Mesenchymal stem cell (in vitro differentiated cells and primary cell): ENCODE measurements around the gene VAMP1.

Experiments used
- DNase-seq: peaks from one replicate; pipeline ENCODE4 v3.0.0-alpha.2; 2013
- H2AFZ ChIP-seq: one replicate; pipeline ENCODE4 v1.6.1; 2013; ENCODE audit warnings: low read depth, mild to moderate bottlenecking, control low read depth, inconsistent platforms, low read length, moderate library complexity
- H2AK5ac ChIP-seq: 2 replicates; pipeline ENCODE4 v1.6.1; 2013; ENCODE audit warnings: low read length, moderate library complexity, mild to moderate bottlenecking, inconsistent platforms; ENCODE audit not compliant: severe bottlenecking
- H2BK120ac ChIP-seq: one replicate; pipeline ENCODE4 v1.6.1; 2013; ENCODE audit warnings: low read depth, mild to moderate bottlenecking, inconsistent platforms, low read length, moderate library complexity
- H2BK12ac ChIP-seq, 2 experiments: one replicate each; pipeline ENCODE4 v1.6.1; 2013; ENCODE audit warnings: inconsistent platforms in 2 of 2, low read length in 2 of 2, mild to moderate bottlenecking in 2 of 2, moderate library complexity in 2 of 2, control low read depth in 1 of 2
- H2BK15ac ChIP-seq: one replicate; pipeline ENCODE4 v1.6.1; 2013; ENCODE audit warnings: mild to moderate bottlenecking, low read depth, inconsistent platforms; ENCODE audit not compliant: poor library complexity, severe bottlenecking
- H2BK5ac ChIP-seq: 2 replicates; pipeline ENCODE4 v1.6.1; 2013; ENCODE audit warnings: low read depth, mild to moderate bottlenecking, low read length, control low read depth, inconsistent platforms; ENCODE audit not compliant: poor library complexity, severe bottlenecking
- H3K14ac ChIP-seq, 2 experiments: one replicate each; pipeline ENCODE4 v1.6.1; 2013; ENCODE audit warnings: inconsistent platforms in 2 of 2, low read length in 2 of 2, control low read depth in 1 of 2, mild to moderate bottlenecking in 1 of 2, moderate library complexity in 1 of 2
- H3K18ac ChIP-seq, 2 experiments: one replicate each; pipeline ENCODE4 v1.6.1; 2013; ENCODE audit warnings: inconsistent platforms in 2 of 2, low read length in 2 of 2, control low read depth in 1 of 2, low read depth in 1 of 2, mild to moderate bottlenecking in 1 of 2
- H3K23ac ChIP-seq, 2 experiments: one replicate each; pipeline ENCODE4 v1.6.1; 2013; ENCODE audit warnings: inconsistent platforms in 2 of 2, low read length in 2 of 2, mild to moderate bottlenecking in 2 of 2, moderate library complexity in 2 of 2, control low read depth in 1 of 2
- H3K27ac ChIP-seq: 2 replicates; pipeline ENCODE4 v1.5.1; 2013; ENCODE audit warnings: mild to moderate bottlenecking, moderate library complexity, low read length, control low read depth, inconsistent platforms; ENCODE audit not compliant: poor library complexity, severe bottlenecking
- H3K27me3 ChIP-seq, 2 experiments: 2 replicates each; pipeline versions ENCODE4 v1.6.1 to v1.7.0; 2013; ENCODE audit warnings: low read length in 2 of 2, mild to moderate bottlenecking in 2 of 2, moderate library complexity in 2 of 2, control low read depth in 1 of 2, inconsistent platforms in 1 of 2; ENCODE audit not compliant: control insufficient read depth in 1 of 2, insufficient read depth in 1 of 2
- H3K36me3 ChIP-seq, 2 experiments: 2 replicates each; pipeline versions ENCODE4 v1.6.1 to v1.7.0; 2013; ENCODE audit warnings: low read length in 2 of 2, control low read depth in 1 of 2, inconsistent platforms in 1 of 2, low read depth in 1 of 2, mild to moderate bottlenecking in 1 of 2; ENCODE audit not compliant: insufficient read depth in 2 of 2, control insufficient read depth in 1 of 2
- H3K4ac ChIP-seq, 2 experiments: one replicate each; pipeline ENCODE4 v1.6.1; 2013; ENCODE audit warnings: inconsistent platforms in 2 of 2, low read length in 2 of 2, mild to moderate bottlenecking in 2 of 2, moderate library complexity in 2 of 2, control low read depth in 1 of 2, low read depth in 1 of 2
- H3K4me1 ChIP-seq: 2 replicates; pipeline ENCODE4 v1.6.1; 2013; ENCODE audit warnings: low read depth, low read length, control low read depth; ENCODE audit not compliant: control insufficient read depth, insufficient read depth
- H3K4me2 ChIP-seq: 2 replicates; pipeline ENCODE4 v1.6.1; 2013; ENCODE audit warnings: low read length, mild to moderate bottlenecking, inconsistent platforms; ENCODE audit not compliant: poor library complexity, severe bottlenecking
- H3K4me3 ChIP-seq, 2 experiments: 2 replicates each; pipeline versions ENCODE4 v1.5.1 to v1.7.0; 2013; ENCODE audit warnings: low read length in 2 of 2, mild to moderate bottlenecking in 2 of 2, control low read depth in 1 of 2, low read depth in 1 of 2; ENCODE audit not compliant: insufficient read depth in 1 of 2
- H3K79me1 ChIP-seq: replicated peaks from 2 replicates; pipeline ENCODE4 v1.6.1; 2013; ENCODE audit warnings: mild to moderate bottlenecking, control low read depth, low read length, inconsistent platforms; ENCODE audit not compliant: poor library complexity, severe bottlenecking
- H3K9ac ChIP-seq: 2 replicates; pipeline ENCODE4 v1.7.0; 2013; ENCODE audit warnings: mild to moderate bottlenecking, low read length, moderate library complexity
- H3K9me3 ChIP-seq: 2 replicates; pipeline ENCODE4 v1.7.0; 2013; ENCODE audit warnings: mild to moderate bottlenecking, low read length; ENCODE audit not compliant: control insufficient read depth
- H4K8ac ChIP-seq: one replicate; pipeline ENCODE4 v1.6.1; 2013; ENCODE audit warnings: inconsistent platforms, mild to moderate bottlenecking, low read length, moderate library complexity
- H4K91ac ChIP-seq: one replicate; pipeline ENCODE4 v1.6.1; 2013; ENCODE audit warnings: mild to moderate bottlenecking, low read length, inconsistent platforms
- WGBS: methylation state at CpG from one replicate; pipeline ENCODE4 v1.1.7; 2013; ENCODE audit warnings: mixed read lengths; 5-methylcytosine and 5-hydroxymethylcytosine counted together

Gene VAMP1

DNA sequence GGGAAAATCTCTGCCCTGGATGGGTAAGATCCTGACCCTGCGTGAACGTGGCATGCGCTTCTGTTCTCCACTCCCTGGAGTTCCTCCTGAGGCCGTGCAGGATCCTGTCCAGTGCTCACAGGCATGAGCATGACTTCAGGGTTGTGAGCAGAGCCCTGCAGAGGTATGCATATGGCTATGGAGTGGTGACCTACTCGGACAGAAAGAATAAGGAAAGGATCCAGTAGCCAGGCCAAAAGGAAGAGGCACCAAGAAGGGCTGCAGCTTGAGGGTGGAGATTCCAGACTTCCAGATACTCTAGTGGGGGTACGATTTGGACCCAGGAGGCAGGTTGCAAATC lies 46.5 kb downstream of the VAMP1 start:
- Histone ChIP-seq H2BK120ac (no peak overlapping the region), H2BK12ac (peak overlapping the region in 1 of 2 experiments; percentile 7), H3K4me3 (no peak overlapping the region), H2AK5ac (no peak overlapping the region), H3K27me3 (no peaks in the 10 kb centered on the region), H3K18ac (no peak overlapping the region), H4K8ac (no peak overlapping the region), H3K4me1 (peaks cover 3% of the 10 kb centered on the region), H3K36me3 (no peaks in the 10 kb centered on the region), H3K9ac (peak overlapping the region; percentile 41), H3K23ac (no peak overlapping the region), H3K4ac (no peak overlapping the region), H4K91ac (no peak overlapping the region), H3K27ac (no peak overlapping the region), H2AFZ (peak overlapping the region; percentile 30), H2BK5ac (no peak overlapping the region), H3K4me2 (no peak overlapping the region), H3K79me1 (no peaks in the 10 kb centered on the region), H3K14ac (no peak overlapping the region), H2BK15ac (no peak overlapping the region), H3K9me3 (no peaks in the 10 kb centered on the region)
- no peak for DNase-seq
- WGBS: 81% methylated on average over 6 of the region's 6 CpGs

DNA sequence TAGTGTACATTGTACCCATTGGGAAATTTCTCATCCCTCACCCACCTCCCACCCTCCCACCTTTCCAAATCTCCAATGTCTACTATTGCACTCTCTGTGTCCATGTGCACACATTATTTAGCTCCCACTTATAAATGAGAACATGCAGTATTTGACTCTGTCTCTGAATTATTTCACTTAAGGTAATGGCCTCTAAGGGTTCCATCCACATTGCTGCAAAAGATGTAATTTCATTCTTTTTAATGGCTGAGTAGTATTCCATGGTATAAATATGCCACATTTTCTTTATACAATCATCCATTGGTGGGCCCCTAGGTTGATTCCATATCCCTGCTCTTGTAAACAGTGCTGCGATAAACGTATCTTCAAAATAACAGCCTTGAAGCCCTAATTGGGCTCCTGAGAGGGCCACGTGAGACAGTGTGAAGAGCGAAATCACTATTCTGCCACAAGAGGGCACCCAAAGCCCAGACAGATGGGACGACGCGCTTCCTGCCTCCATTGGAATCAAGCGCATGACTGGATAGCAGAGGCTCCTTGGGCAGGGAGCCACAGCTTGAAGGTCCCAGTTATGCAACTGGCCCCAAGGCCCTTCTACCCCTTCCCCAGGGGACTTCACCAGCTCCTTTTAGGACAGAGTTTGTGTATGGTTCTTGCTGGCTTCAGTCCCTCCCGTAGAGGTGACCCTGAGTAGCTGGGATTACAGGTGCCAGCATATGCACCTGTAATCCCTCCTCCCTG lies 47.0 kb downstream of the VAMP1 start:
- peaks cover 4% of the 10 kb centered on the region for H3K4me1 ChIP-seq
- peak overlapping the region; percentile 30 for H2AFZ ChIP-seq
- no peak overlapping the region for H3K14ac ChIP-seq
- H2BK5ac ChIP-seq: no peak overlapping the region
- WGBS: 13% methylated on average over 9 of the region's 9 CpGs
- peak; percentile 92 for DNase-seq
- H4K91ac ChIP-seq: no peak overlapping the region
- no peak overlapping the region for H3K27ac ChIP-seq
- H3K79me1 ChIP-seq: no peaks in the 10 kb centered on the region
- H2AK5ac ChIP-seq: no peak overlapping the region
- H3K4me2 ChIP-seq: no peak overlapping the region
- no peak overlapping the region for H2BK120ac ChIP-seq
- H3K4ac ChIP-seq: no peak overlapping the region
- H3K9me3 ChIP-seq: no peaks in the 10 kb centered on the region
- no peaks in the 10 kb centered on the region for H3K36me3 ChIP-seq
- H4K8ac ChIP-seq: no peak overlapping the region
- no peaks in the 10 kb centered on the region for H3K27me3 ChIP-seq
- H2BK15ac ChIP-seq: no peak overlapping the region
- H3K18ac ChIP-seq: no peak overlapping the region
- peak overlapping the region; percentile 41 for H3K9ac ChIP-seq
- no peak overlapping the region for H3K23ac ChIP-seq
- no peak overlapping the region for H3K4me3 ChIP-seq
- peak overlapping the region in 1 of 2 experiments; percentile 7 for H2BK12ac ChIP-seq

DNA sequence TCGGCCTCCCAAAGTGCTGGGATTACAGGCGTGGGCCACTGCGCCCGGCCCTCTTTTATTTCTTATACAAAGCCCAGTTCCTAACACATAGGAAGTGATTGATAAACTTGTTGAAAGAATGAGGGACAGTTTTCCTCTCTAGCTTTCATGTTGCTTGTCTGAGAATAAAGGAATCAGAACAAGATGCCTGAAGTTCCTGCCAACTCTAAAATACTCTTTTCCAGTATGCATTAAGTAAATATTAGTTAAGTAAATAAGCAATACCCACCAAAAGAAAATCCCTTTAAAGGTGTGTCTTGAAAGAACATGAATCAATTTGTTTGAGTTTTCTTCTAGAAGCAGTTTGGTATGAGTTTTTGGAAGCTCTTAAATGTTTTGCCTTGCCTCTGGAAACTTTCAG lies 50.1 kb downstream of the VAMP1 start:
- Histone ChIP-seq H2AK5ac (no peak overlapping the region), H3K79me1 (no peaks in the 10 kb centered on the region), H3K14ac (no peak overlapping the region), H2BK15ac (no peak overlapping the region), H3K4me2 (no peak overlapping the region), H2BK5ac (no peak overlapping the region), H3K4ac (no peak overlapping the region), H3K27me3 (no peaks in the 10 kb centered on the region), H3K23ac (no peak overlapping the region), H2AFZ (no peak overlapping the region), H2BK12ac (no peak overlapping the region), H3K9me3 (peaks cover 5% of the 10 kb centered on the region), H3K4me1 (peaks cover 1% of the 10 kb centered on the region), H3K4me3 (no peak overlapping the region), H4K91ac (no peak overlapping the region), H3K18ac (no peak overlapping the region), H2BK120ac (no peak overlapping the region), H3K36me3 (peaks cover 0 to 14% of the 10 kb centered on the region in 2 experiments), H3K9ac (peak overlapping the region; percentile 15), H3K27ac (no peak overlapping the region), H4K8ac (no peak overlapping the region)
- 100% methylated on average over 1 of the region's 4 CpGs for WGBS
- no peak for DNase-seq

DNA sequence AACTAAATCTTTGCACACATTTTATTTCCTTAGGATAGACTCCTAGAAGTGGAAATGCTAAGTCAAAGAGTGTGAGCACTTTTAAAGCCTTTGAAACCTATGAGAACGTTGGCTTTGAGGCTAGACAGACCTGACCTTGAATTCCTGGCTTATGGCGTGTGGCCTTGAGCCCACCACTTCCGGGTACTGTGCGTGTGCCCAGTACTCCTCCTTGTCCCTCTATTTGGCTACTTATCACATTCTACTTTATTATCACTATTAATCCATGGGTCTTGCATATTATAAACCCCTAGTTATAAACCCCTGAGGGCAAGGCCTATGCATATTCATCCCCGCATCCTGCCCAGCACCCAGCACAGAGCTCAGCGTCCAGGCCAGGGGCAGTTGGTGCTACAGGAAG lies 51.7 kb downstream of the VAMP1 start:
- H2BK12ac ChIP-seq: no peak overlapping the region
- H3K4me2 ChIP-seq: no peak overlapping the region
- no peaks in the 10 kb centered on the region for H3K79me1 ChIP-seq
- H2BK120ac ChIP-seq: no peak overlapping the region
- H3K14ac ChIP-seq: no peak overlapping the region
- DNase-seq: no peak
- H3K27me3 ChIP-seq: no peaks in the 10 kb centered on the region
- H2BK5ac ChIP-seq: no peak overlapping the region
- peaks cover 5% of the 10 kb centered on the region for H3K9me3 ChIP-seq
- WGBS: 82% methylated on average over 6 of the region's 6 CpGs
- no peak overlapping the region for H3K9ac ChIP-seq
- H2BK15ac ChIP-seq: no peak overlapping the region
- peaks cover 0 to 14% of the 10 kb centered on the region in 2 experiments for H3K36me3 ChIP-seq
- H3K4me3 ChIP-seq: no peak overlapping the region
- H3K27ac ChIP-seq: no peak overlapping the region
- no peak overlapping the region for H4K8ac ChIP-seq
- H4K91ac ChIP-seq: no peak overlapping the region
- peaks cover 1% of the 10 kb centered on the region for H3K4me1 ChIP-seq
- H3K18ac ChIP-seq: no peak overlapping the region
- no peak overlapping the region for H3K23ac ChIP-seq
- H3K4ac ChIP-seq: no peak overlapping the region
- H2AFZ ChIP-seq: no peak overlapping the region
- no peak overlapping the region for H2AK5ac ChIP-seq
